Liver (tissue), 3 donors: ENCODE results near the gene ZNF792.

ENCODE experiments used
- EGR1 ChIP-seq, 2 donors: IDR thresholded peaks; 2 replicates each; pipeline ENCODE4 v1.6.1; 2016 to 2018; ENCODE audit warnings: antibody characterized with exemption in 2 of 2, low read depth in 2 of 2
- GABPA ChIP-seq, 2 donors: IDR thresholded peaks in 1 of 2; conservative IDR thresholded peaks in 1 of 2; 2 replicates each; pipeline ENCODE4 v1.6.1; 2016; ENCODE audit warnings: antibody characterized with exemption in 2 of 2, mild to moderate bottlenecking in 1 of 2, moderate library complexity in 1 of 2
- HNF4A ChIP-seq, 2 donors: conservative IDR thresholded peaks; 2 replicates each; pipeline ENCODE4 v1.6.1; 2016; ENCODE audit warnings: antibody characterized with exemption in 2 of 2, mild to moderate bottlenecking in 2 of 2
- MAX ChIP-seq: IDR thresholded peaks from 2 replicates; pipeline ENCODE4 v1.6.1; 2016; ENCODE audit warnings: antibody characterized with exemption
- RAD21 ChIP-seq, 2 donors: IDR thresholded peaks; 2 replicates each; pipeline ENCODE4 v1.6.1; 2016; ENCODE audit warnings: antibody characterized with exemption in 2 of 2, mild to moderate bottlenecking in 2 of 2
- REST ChIP-seq: IDR thresholded peaks from 2 replicates; pipeline ENCODE4 v1.6.1; 2016; ENCODE audit warnings: antibody characterized with exemption, mild to moderate bottlenecking
- RXRA ChIP-seq, 2 donors: IDR thresholded peaks; 2 replicates each; pipeline ENCODE4 v1.6.1; 2017 to 2018; ENCODE audit warnings: antibody characterized with exemption in 2 of 2, mild to moderate bottlenecking in 1 of 2
- SP1 ChIP-seq: IDR thresholded peaks from 2 replicates; pipeline ENCODE4 v1.6.1; 2018; ENCODE audit warnings: antibody characterized with exemption, mild to moderate bottlenecking
- TAF1 ChIP-seq: conservative IDR thresholded peaks from 2 replicates; pipeline ENCODE4 v1.6.1; 2016; ENCODE audit warnings: antibody characterized with exemption, mild to moderate bottlenecking
- YY1 ChIP-seq: IDR thresholded peaks from 2 replicates; pipeline ENCODE4 v1.6.1; 2016; ENCODE audit warnings: antibody characterized with exemption, mild to moderate bottlenecking
- TF ChIP-seq, protein P1 (sequence below): fragments of 150-350 bp; IDR thresholded peaks from 2 replicates; pipeline ENCODE4 v1.5.1; 2017; ENCODE audit warnings: improper control_type of control experiment, low read depth, low read length; ENCODE audit not compliant: missing input control
- TF ChIP-seq, protein P2 (sequence below): IDR thresholded peaks from 2 replicates; pipeline ENCODE4 v1.6.1; 2016; ENCODE audit warnings: antibody characterized with exemption
- donor health status: healthy.
- donor health status: healthy.

DNA sequence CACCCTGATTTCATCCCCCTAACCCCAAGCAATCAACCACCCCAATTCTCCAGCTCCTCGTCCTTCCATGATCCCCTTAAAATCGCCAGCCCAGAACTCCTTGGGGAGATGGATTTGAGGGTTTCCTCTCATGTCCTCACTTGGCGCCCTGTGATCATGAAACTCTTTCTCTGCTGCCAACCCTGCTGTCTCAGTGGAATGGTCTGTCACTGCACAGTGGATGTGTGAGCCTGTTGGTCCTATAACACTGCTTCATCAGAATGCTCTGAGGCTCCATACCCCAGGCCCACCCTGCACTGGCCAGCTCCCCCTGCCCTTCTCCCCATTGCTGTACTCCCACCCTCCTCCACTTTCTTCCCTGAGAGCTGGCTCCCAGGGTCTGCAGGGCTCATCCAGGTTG is 12.6 kb upstream of the ZNF792 start:
- TF ChIP-seq, protein P1, sequence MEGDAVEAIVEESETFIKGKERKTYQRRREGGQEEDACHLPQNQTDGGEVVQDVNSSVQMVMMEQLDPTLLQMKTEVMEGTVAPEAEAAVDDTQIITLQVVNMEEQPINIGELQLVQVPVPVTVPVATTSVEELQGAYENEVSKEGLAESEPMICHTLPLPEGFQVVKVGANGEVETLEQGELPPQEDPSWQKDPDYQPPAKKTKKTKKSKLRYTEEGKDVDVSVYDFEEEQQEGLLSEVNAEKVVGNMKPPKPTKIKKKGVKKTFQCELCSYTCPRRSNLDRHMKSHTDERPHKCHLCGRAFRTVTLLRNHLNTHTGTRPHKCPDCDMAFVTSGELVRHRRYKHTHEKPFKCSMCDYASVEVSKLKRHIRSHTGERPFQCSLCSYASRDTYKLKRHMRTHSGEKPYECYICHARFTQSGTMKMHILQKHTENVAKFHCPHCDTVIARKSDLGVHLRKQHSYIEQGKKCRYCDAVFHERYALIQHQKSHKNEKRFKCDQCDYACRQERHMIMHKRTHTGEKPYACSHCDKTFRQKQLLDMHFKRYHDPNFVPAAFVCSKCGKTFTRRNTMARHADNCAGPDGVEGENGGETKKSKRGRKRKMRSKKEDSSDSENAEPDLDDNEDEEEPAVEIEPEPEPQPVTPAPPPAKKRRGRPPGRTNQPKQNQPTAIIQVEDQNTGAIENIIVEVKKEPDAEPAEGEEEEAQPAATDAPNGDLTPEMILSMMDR = no peak
- no peak for TF ChIP-seq REST
- TF ChIP-seq TAF1 = no peak
- TF ChIP-seq RXRA (IDR thresholded peaks at IDR 0.05) = no peak
- TF ChIP-seq EGR1 (IDR thresholded peaks at IDR 0.05; ENCODE audit: low read depth in 2 of 2) = no peak
- TF ChIP-seq MAX = no peak
- TF ChIP-seq SP1 = no peak
- no peak for TF ChIP-seq RAD21 (IDR thresholded peaks at IDR 0.05)
- no peak for TF ChIP-seq YY1
- TF ChIP-seq HNF4A (conservative IDR thresholded peaks at IDR 0.05) = no peak
- TF ChIP-seq, protein P2, sequence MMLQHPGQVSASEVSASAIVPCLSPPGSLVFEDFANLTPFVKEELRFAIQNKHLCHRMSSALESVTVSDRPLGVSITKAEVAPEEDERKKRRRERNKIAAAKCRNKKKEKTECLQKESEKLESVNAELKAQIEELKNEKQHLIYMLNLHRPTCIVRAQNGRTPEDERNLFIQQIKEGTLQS = no peak
- no peak for TF ChIP-seq GABPA (IDR thresholded peaks at IDR 0.05 in 1 of 2, conservative IDR thresholded peaks at IDR 0.05 in 1 of 2)
